ENCODE data around the gene FSTL5. TPM values are rescaled to one million over a fixed set of nuclear protein-coding genes. Genes with fewer than 3 reads are reported as not detected.

FSTL5 gene
- total RNA-seq, 1 donor from 2014 or later: 0.08 TPM

- Mint-ChIP-seq H3K27me3 (ENCODE audit: unreplicated experiment) (no peaks in the 10 kb centered on the region), H3K9me3 (ENCODE audit: unreplicated experiment) (no peaks in the 10 kb centered on the region), H3K36me3 (ENCODE audit: low read depth, unreplicated experiment) (no peaks in the 10 kb centered on the region), H3K4me3 (ENCODE audit: unreplicated experiment) (no peak overlapping the region), H3K4me1 (ENCODE audit: unreplicated experiment) (peaks cover 9% of the 10 kb centered on the region), H3K27ac (ENCODE audit: unreplicated experiment) (no peak overlapping the region)
- no peak for DNase-seq (ENCODE audit: low spot score)
- TF ChIP-seq CTCF (IDR thresholded peaks at IDR 0.05; ENCODE audit: unreplicated experiment): no peak
Measured at GRCh38 chr4:161403781-161404180, 760.0 kb downstream of the FSTL5 start.

- Mint-ChIP-seq H3K4me3 (ENCODE audit: unreplicated experiment) (no peak overlapping the region), H3K9me3 (ENCODE audit: unreplicated experiment) (no peaks in the 10 kb centered on the region), H3K36me3 (ENCODE audit: low read depth, unreplicated experiment) (no peaks in the 10 kb centered on the region), H3K27me3 (ENCODE audit: unreplicated experiment) (no peaks in the 10 kb centered on the region), H3K27ac (ENCODE audit: unreplicated experiment) (no peak overlapping the region), H3K4me1 (ENCODE audit: unreplicated experiment) (no peaks in the 10 kb centered on the region)
- TF ChIP-seq CTCF (IDR thresholded peaks at IDR 0.05; ENCODE audit: unreplicated experiment): no peak
- no peak for DNase-seq (ENCODE audit: low spot score)
Measured at GRCh38 chr4:161393602-161394001, 770.2 kb downstream of the FSTL5 start.

- no peak overlapping the region for H3K4me3 Mint-ChIP-seq (ENCODE audit: unreplicated experiment)
- no peak for TF ChIP-seq CTCF (IDR thresholded peaks at IDR 0.05; ENCODE audit: unreplicated experiment)
- H3K4me1 Mint-ChIP-seq (ENCODE audit: unreplicated experiment): no peaks in the 10 kb centered on the region
- H3K36me3 Mint-ChIP-seq (ENCODE audit: low read depth, unreplicated experiment): no peaks in the 10 kb centered on the region
- no peaks in the 10 kb centered on the region for H3K9me3 Mint-ChIP-seq (ENCODE audit: unreplicated experiment)
- H3K27ac Mint-ChIP-seq (ENCODE audit: unreplicated experiment): no peak overlapping the region
- no peaks in the 10 kb centered on the region for H3K27me3 Mint-ChIP-seq (ENCODE audit: unreplicated experiment)
- no peak for DNase-seq (ENCODE audit: low spot score)
Measured at GRCh38 chr4:161382655-161383054, 781.1 kb downstream of the FSTL5 start.

- H3K9me3 Mint-ChIP-seq (ENCODE audit: unreplicated experiment): no peaks in the 10 kb centered on the region
- H3K36me3 Mint-ChIP-seq (ENCODE audit: low read depth, unreplicated experiment): no peaks in the 10 kb centered on the region
- H3K4me1 Mint-ChIP-seq (ENCODE audit: unreplicated experiment): no peaks in the 10 kb centered on the region
- H3K27me3 Mint-ChIP-seq (ENCODE audit: unreplicated experiment): no peaks in the 10 kb centered on the region
- TF ChIP-seq CTCF (IDR thresholded peaks at IDR 0.05; ENCODE audit: unreplicated experiment): no peak
- no peak overlapping the region for H3K27ac Mint-ChIP-seq (ENCODE audit: unreplicated experiment)
- H3K4me3 Mint-ChIP-seq (ENCODE audit: unreplicated experiment): no peak overlapping the region
- no peak for DNase-seq (ENCODE audit: low spot score)
Measured at GRCh38 chr4:161376275-161376674, 787.5 kb downstream of the FSTL5 start.

- Mint-ChIP-seq H3K27ac (ENCODE audit: unreplicated experiment) (no peak overlapping the region), H3K4me3 (ENCODE audit: unreplicated experiment) (no peak overlapping the region)
Measured at GRCh38 chr4:161364681-161365080, 799.1 kb downstream of the FSTL5 start.

More at GRCh38 chr4:161364681-161365080, 799.1 kb downstream of the FSTL5 start:
- no peak for DNase-seq (ENCODE audit: low spot score)
- Mint-ChIP-seq H3K9me3 (ENCODE audit: unreplicated experiment) (no peaks in the 10 kb centered on the region), H3K4me1 (ENCODE audit: unreplicated experiment) (no peaks in the 10 kb centered on the region), H3K36me3 (ENCODE audit: low read depth, unreplicated experiment) (no peaks in the 10 kb centered on the region), H3K27me3 (ENCODE audit: unreplicated experiment) (peaks cover 2% of the 10 kb centered on the region)
- TF ChIP-seq CTCF (IDR thresholded peaks at IDR 0.05; ENCODE audit: unreplicated experiment): no peak
